Hippocampal formation (tissue), 2 donors: ENCODE measurements around the gene CIRBP.
A peak's percentile ranks its signal among the peaks of the same experiment; 100 is the strongest.

Experiments used
- DNase-seq, 2 donors: peaks; one replicate each; lab custom pipeline; 2025; lab: John Stamatoyannopoulos, UW

The CIRBP gene

GRCh38 chr19:1267477-1268225 is 1.5 kb upstream of the CIRBP start:
- no peak for DNase-seq

GRCh38 chr19:1268226-1269064 is 687 bp upstream of the CIRBP start:
- no peak for DNase-seq

- peak; percentile 62 to 80 for DNase-seq
These were observed 513 bp downstream of the CIRBP start for GRCh38 chr19:1269478-1270212.

- DNase-seq: no peak
These were observed 1.2 kb downstream of the CIRBP start for GRCh38 chr19:1270213-1270853.

GRCh38 chr19:1270854-1271527 is 1.9 kb downstream of the CIRBP start:
- DNase-seq: no peak

GRCh38 chr19:1271528-1272422 is 2.6 kb downstream of the CIRBP start:
- no peak for DNase-seq

GRCh38 chr19:1272423-1273262 is 3.5 kb downstream of the CIRBP start:
- no peak for DNase-seq

GRCh38 chr19:1273263-1274041 is 4.3 kb downstream of the CIRBP start:
- DNase-seq: no peak

GRCh38 chr19:1274081-1274851 is 5.1 kb downstream of the CIRBP start:
- DNase-seq: no peak

GRCh38 chr19:1274852-1275259 is 5.7 kb downstream of the CIRBP start:
- DNase-seq: no peak

- peak; percentile 85 to 94 for DNase-seq
These were observed 6.3 kb downstream of the CIRBP start, which contains the start of gene FAM174C for GRCh38 chr19:1275260-1275975. Gene FAM174C (plus strand): TSS chr19:1275530. CDS start chr19:1275550, 20 bp downstream.

GRCh38 chr19:1275976-1276627 is 7.0 kb downstream of the CIRBP start:
- no peak for DNase-seq

GRCh38 chr19:1276628-1277022 is 7.5 kb downstream of the CIRBP start:
- no peak for DNase-seq

GRCh38 chr19:1277061-1277460 is 7.9 kb downstream of the CIRBP start:
- DNase-seq: no peak

GRCh38 chr19:1278074-1278473 is 8.9 kb downstream of the CIRBP start:
- no peak for DNase-seq
